K562 (cell line): Measurements from ENCODE around the gene SLC1A4. TPM values are rescaled to one million over a fixed set of nuclear protein-coding genes. Genes with fewer than 3 reads are reported as not detected.

Experiments used
- ATAC-seq: fragments of 200-7000 bp; cut with Tn5 transposase; 3 replicates; pipeline ENCODE4 v1.9.1; 2020; ENCODE audit warnings: moderate library complexity
- BruUV-seq: library from RNA; stranded (reverse); fragments of 400-500 nt; replicated peaks from 2 replicates; lab custom pipeline; 2021; lab: Mats Ljungman, UMichigan
- CTCF ChIA-PET: fragments of 300-600 bp; formaldehyde crosslinking; extraction: SDS; loops from one replicate; lab custom pipeline; 2021; ENCODE audit warnings: low intra/inter-chr PET ratio; lab: Yijun Ruan, JAX
- POLR2A ChIA-PET: fragments of 300-600, 350-650 bp; sonication (Branson Sonifier 250); formaldehyde crosslinking; extraction: SDS; loops from one replicate; lab custom pipeline; 2021; ENCODE audit warnings: antibody characterized with exemption, inconsistent platforms; lab: Yijun Ruan, JAX
- DNase-seq, 4 experiments: peaks; one replicate each; pipeline versions ENCODE4 v3.0.0 to v3.0.0-alpha.2; 2011 to 2018; ENCODE audit warnings: low spot score in 3 of 4, mixed read lengths in 3 of 4; ENCODE audit errors: extremely low read depth in 1 of 4
- FAIRE-seq: peaks from 2 replicates; lab custom pipeline; 2011; peaks lifted over from hg19 to GRCh38; lab: Jason Lieb, UNC
- H2AFZ ChIP-seq: 2 replicates; pipeline ENCODE4 v1.6.0; 2011; ENCODE audit warnings: low read depth, low read length, control low read depth, inconsistent platforms
- H3K27ac ChIP-seq: fragments of 200-600 bp; 3 replicates; pipeline ENCODE4 v1.8.0; 2011; ENCODE audit warnings: low read depth, mild to moderate bottlenecking, control low read depth, inconsistent platforms, low read length, moderate library complexity, mixed read lengths; ENCODE audit errors: extremely low read depth
- H3K27me3 ChIP-seq, 2 experiments: fragments of 300-600 bp in 1 of 2; 2 replicates in 1 of 2; 3 replicates in 1 of 2; pipeline versions ENCODE4 v1.6.0 to v1.8.0; 2011; ENCODE audit warnings: inconsistent platforms in 2 of 2, low read length in 2 of 2, mild to moderate bottlenecking in 1 of 2, mixed read lengths in 1 of 2, moderate library complexity in 1 of 2; ENCODE audit not compliant: control insufficient read depth in 2 of 2, insufficient read depth in 2 of 2
- H3K36me3 ChIP-seq: fragments of 300-600 bp; 3 replicates; pipeline ENCODE4 v1.8.0; 2011; ENCODE audit warnings: mild to moderate bottlenecking, low read length, inconsistent platforms; ENCODE audit not compliant: control insufficient read depth, insufficient read depth
- H3K4me1 ChIP-seq, 2 experiments: fragments of 200-600 bp in 1 of 2; replicated peaks in 1 of 2; 2 replicates in 1 of 2; 3 replicates in 1 of 2; pipeline versions ENCODE4 v1.5.1 to v1.8.0; 2011; ENCODE audit warnings: inconsistent platforms in 2 of 2, low read length in 2 of 2, mild to moderate bottlenecking in 1 of 2, mixed read lengths in 1 of 2, moderate library complexity in 1 of 2; ENCODE audit not compliant: control insufficient read depth in 2 of 2, insufficient read depth in 2 of 2
- H3K4me2 ChIP-seq: 2 replicates; pipeline ENCODE4 v1.6.1; 2011; ENCODE audit warnings: low read length, control low read depth, inconsistent platforms, mixed read lengths; ENCODE audit not compliant: insufficient read depth
- H3K4me3 ChIP-seq: fragments of 200-600 bp; sonication (generic), shearing (Covaris generic); 2 replicates; pipeline ENCODE4 v1.5.1; 2016; ENCODE audit warnings: control low read depth, inconsistent platforms
- H3K79me2 ChIP-seq: fragments of 200-600 bp; 3 replicates; pipeline ENCODE4 v1.8.0; 2011; ENCODE audit warnings: low read length, inconsistent platforms; ENCODE audit not compliant: control insufficient read depth, insufficient read depth
- H3K9ac ChIP-seq, 2 experiments: 2 replicates each; pipeline versions ENCODE4 v1.6.0 to v1.6.1; 2011; ENCODE audit warnings: low read depth in 2 of 2, low read length in 2 of 2, control low read depth in 1 of 2, inconsistent platforms in 1 of 2, mild to moderate bottlenecking in 1 of 2, mixed read lengths in 1 of 2; ENCODE audit not compliant: insufficient read depth in 1 of 2
- H3K9me1 ChIP-seq: one replicate; pipeline ENCODE4 v1.6.0; 2011; ENCODE audit warnings: inconsistent platforms, mild to moderate bottlenecking, low read length, moderate library complexity; ENCODE audit not compliant: control insufficient read depth, insufficient read depth
- H3K9me3 ChIP-seq: replicated peaks from 2 replicates; pipeline ENCODE4 v1.5.1; 2011; ENCODE audit warnings: low read depth, low read length, inconsistent platforms; ENCODE audit not compliant: control insufficient read depth, insufficient read depth
- H4K20me1 ChIP-seq: replicated peaks from 2 replicates; pipeline ENCODE4 v1.6.1; 2011; ENCODE audit warnings: low read length, inconsistent platforms, mixed read lengths; ENCODE audit not compliant: control insufficient read depth, insufficient read depth
- ATF1 ChIP-seq, 2 experiments: fragments of 450-650 bp in 1 of 2; IDR thresholded peaks; 2 replicates each; pipeline ENCODE4 v1.6.1; 2016; ENCODE audit warnings: missing compliant biosample characterization in 1 of 2, missing genetic modification characterization in 1 of 2
- CBX8 ChIP-seq: fragments of 200-600 bp; sonication (generic); IDR thresholded peaks from 2 replicates; pipeline ENCODE4 v1.6.1; 2012; ENCODE audit warnings: borderline replicate concordance, mixed run types, low read depth, mild to moderate bottlenecking, moderate library complexity, mixed read lengths, low read length, control low read depth, inconsistent platforms; ENCODE audit not compliant: poor library complexity, severe bottlenecking; ENCODE audit errors: extremely low read depth
- CHD4 ChIP-seq: fragments of 200-600 bp; sonication (generic); IDR thresholded peaks from 3 replicates; pipeline ENCODE4 v1.6.1; 2012; ENCODE audit warnings: low read depth, mild to moderate bottlenecking, mixed read lengths, low read length, inconsistent platforms; ENCODE audit not compliant: insufficient read depth, insufficient replicate concordance, poor library complexity, severe bottlenecking
- MBD1 ChIP-seq: fragments of 250-450 bp; sonication (Bioruptor Pico); IDR thresholded peaks from 2 replicates; pipeline ENCODE4 v1.8.0; 2022; ENCODE audit warnings: inconsistent platforms
- MCM3 ChIP-seq: fragments of 450-650 bp; IDR thresholded peaks from 2 replicates; pipeline ENCODE4 v1.6.1; 2016
- MEIS2 ChIP-seq: fragments of 450-650 bp; IDR thresholded peaks from 2 replicates; pipeline ENCODE4 v1.6.1; 2014; ENCODE audit warnings: mild to moderate bottlenecking; ENCODE audit not compliant: partially characterized antibody
- PHB ChIP-seq: fragments of 250-450 bp; sonication (Bioruptor Pico); IDR thresholded peaks from 2 replicates; pipeline ENCODE4 v1.5.0; 2021
- TCF7 ChIP-seq: sonication (generic); IDR thresholded peaks from 2 replicates; pipeline ENCODE4 v1.6.1; 2016; ENCODE audit warnings: antibody characterized with exemption, borderline replicate concordance
- ZFP1 ChIP-seq: fragments of 450-650 bp; formaldehyde crosslinking; IDR thresholded peaks from 2 replicates; pipeline ENCODE4 v1.4.0; 2020; ENCODE audit warnings: mild to moderate bottlenecking, mixed read lengths
- ZFPM2 ChIP-seq: fragments of 250-450 bp; sonication (Bioruptor Pico); IDR thresholded peaks from 2 replicates; pipeline ENCODE4 v1.5.1; 2022; ENCODE audit warnings: mild to moderate bottlenecking
- ZNF140 ChIP-seq: fragments of 250-450 bp; sonication (Bioruptor Pico); IDR thresholded peaks from 2 replicates; pipeline ENCODE4 v1.8.0; 2021; ENCODE audit warnings: moderate library complexity, mild to moderate bottlenecking, inconsistent platforms
- ZNF280B ChIP-seq: fragments of 250-450 bp; sonication (Bioruptor Pico); IDR thresholded peaks from 2 replicates; pipeline ENCODE4 v1.5.1; 2021; ENCODE audit warnings: mild to moderate bottlenecking
- ZNF445 ChIP-seq: fragments of 250-450 bp; sonication (Bioruptor Pico); IDR thresholded peaks from 2 replicates; pipeline ENCODE4 v1.4.0; 2020; ENCODE audit warnings: low read depth, mild to moderate bottlenecking, moderate library complexity
- ZSCAN29 ChIP-seq: fragments of 450-650 bp; IDR thresholded peaks from 2 replicates; pipeline ENCODE4 v1.6.1; 2017
- WGBS: fragments of 100-300 bp; shearing (Covaris generic); methylation state at CpG from one replicate; pipeline ENCODE4 v1.1.6; 2016; ENCODE audit warnings: low coverage, mixed read lengths; ENCODE audit not compliant: insufficient coverage; ENCODE audit errors: missing lambda C conversion rate; 5-methylcytosine and 5-hydroxymethylcytosine counted together
- in situ Hi-C: fragments of 300-500 bp; cut with MboI; formaldehyde crosslinking; loops from 4 replicates; pipeline ENCODE4 v1.15.0; 2018; ENCODE audit warnings: inconsistent platforms, mixed read lengths
- intact Hi-C: fragments of 100-400 bp; cut with micrococcal nuclease; formaldehyde crosslinking; loops from 2 replicates; pipeline ENCODE4 v1.14.2; 2022
- polyA plus RNA-seq, 8 experiments: library from polyadenylated mRNA; depleted of rRNA in 4 of 8; stranded (reverse) in 5 of 8; unstranded in 3 of 8; fragments of >200 nt; fragmentation: Nextera tagmentation in 2 of 8; fragmentation: Illumina TruSeq in 1 of 8; extraction: Ambion mirVana in 2 of 8; extraction: Trizol in 1 of 8; gene quantifications; 2 replicates each; pipeline versions ENCODE4 v1.2.1 to v1.2.3, GENCODE V29; 2011 to 2014; ENCODE audit warnings: inconsistent platforms in 1 of 8, missing spikeins in 1 of 8
- total RNA-seq, 7 experiments: library from RNA; depleted of rRNA in 6 of 7; stranded (reverse); fragments of >200 nt in 6 of 7; fragmentation: Illumina TruSeq in 2 of 7; extraction: Trizol in 2 of 7; gene quantifications; 2 replicates each; pipeline versions ENCODE4 v1.2.1 to v1.2.3, GENCODE V29; 2011 to 2021; ENCODE audit warnings: low replicate concordance in 1 of 7
- TF ChIP-seq, protein P1 (sequence below): fragments of 450-650 bp; IDR thresholded peaks from 2 replicates; pipeline ENCODE4 v1.6.1; 2016; ENCODE audit warnings: mild to moderate bottlenecking

The SLC1A4 gene
- total and polyA plus RNA-seq, 9 of the 15 experiments (the other 6 are each of a cell fraction or from before 2014, with no cell fraction given): 4.4 to 24.0 (median 10.9) TPM

DNA sequence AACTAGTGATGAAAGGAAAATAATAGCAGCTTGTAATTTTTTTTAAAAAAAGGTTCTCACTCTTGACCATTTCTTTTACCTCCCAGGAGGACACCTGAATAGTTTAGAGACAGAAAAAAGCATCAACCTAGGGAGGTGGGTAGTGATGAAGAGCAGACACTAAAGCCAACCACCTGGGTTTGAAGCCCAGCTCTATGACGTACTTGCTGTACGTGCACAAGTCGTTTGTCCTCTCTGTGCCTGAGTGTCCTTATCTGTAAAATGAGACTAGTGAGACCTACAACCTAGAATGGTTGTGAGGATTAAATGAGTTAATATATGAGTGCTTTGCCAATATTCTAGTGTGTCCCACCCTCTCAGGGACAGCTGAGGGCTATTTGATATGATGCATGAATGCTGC lies 5.8 kb downstream of the SLC1A4 start:
- Histone ChIP-seq H3K27ac (no peak overlapping the region), H3K9me3 (no peaks in the 10 kb centered on the region), H3K79me2 (peaks cover 18% of the 10 kb centered on the region; the same call in 2 of the 3 replicates), H3K9me1 (no peaks in the 10 kb centered on the region), H3K36me3 (no peaks in the 10 kb centered on the region; the same call in 2 of the 3 replicates), H3K4me3 (no peak overlapping the region), H3K27me3 (no peaks in the 10 kb centered on the region), H3K9ac (no peak overlapping the region), H3K4me1 (peaks cover 7 to 20% of the 10 kb centered on the region in 2 experiments; a peak in 4 of 5 replicates), H2AFZ (no peak overlapping the region), H4K20me1 (peaks cover 17% of the 10 kb centered on the region), H3K4me2 (no peak overlapping the region)
- TF ChIP-seq MEIS2: no peak
- TF ChIP-seq ZNF445 (CRISPR knock-in tag): no peak
- TF ChIP-seq PHB (CRISPR knock-in tag): no peak
- no peak for TF ChIP-seq ZNF140
- TF ChIP-seq MCM3: no peak
- no peak for TF ChIP-seq CHD4
- no peak for TF ChIP-seq CBX8
- TF ChIP-seq, protein P1, sequence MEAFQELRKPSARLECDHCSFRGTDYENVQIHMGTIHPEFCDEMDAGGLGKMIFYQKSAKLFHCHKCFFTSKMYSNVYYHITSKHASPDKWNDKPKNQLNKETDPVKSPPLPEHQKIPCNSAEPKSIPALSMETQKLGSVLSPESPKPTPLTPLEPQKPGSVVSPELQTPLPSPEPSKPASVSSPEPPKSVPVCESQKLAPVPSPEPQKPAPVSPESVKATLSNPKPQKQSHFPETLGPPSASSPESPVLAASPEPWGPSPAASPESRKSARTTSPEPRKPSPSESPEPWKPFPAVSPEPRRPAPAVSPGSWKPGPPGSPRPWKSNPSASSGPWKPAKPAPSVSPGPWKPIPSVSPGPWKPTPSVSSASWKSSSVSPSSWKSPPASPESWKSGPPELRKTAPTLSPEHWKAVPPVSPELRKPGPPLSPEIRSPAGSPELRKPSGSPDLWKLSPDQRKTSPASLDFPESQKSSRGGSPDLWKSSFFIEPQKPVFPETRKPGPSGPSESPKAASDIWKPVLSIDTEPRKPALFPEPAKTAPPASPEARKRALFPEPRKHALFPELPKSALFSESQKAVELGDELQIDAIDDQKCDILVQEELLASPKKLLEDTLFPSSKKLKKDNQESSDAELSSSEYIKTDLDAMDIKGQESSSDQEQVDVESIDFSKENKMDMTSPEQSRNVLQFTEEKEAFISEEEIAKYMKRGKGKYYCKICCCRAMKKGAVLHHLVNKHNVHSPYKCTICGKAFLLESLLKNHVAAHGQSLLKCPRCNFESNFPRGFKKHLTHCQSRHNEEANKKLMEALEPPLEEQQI: no peak
- no peak for TF ChIP-seq TCF7
- no peak for TF ChIP-seq ATF1 (CRISPR knock-in tag; IDR thresholded peaks at IDR 0.05)
- TF ChIP-seq ATF1 (tag; IDR thresholded peaks at IDR 0.05): no peak
- TF ChIP-seq ZFPM2 (CRISPR knock-in tag): no peak
- TF ChIP-seq ZNF280B: no peak
- no peak for TF ChIP-seq MBD1 (CRISPR knock-in tag)
- no peak for TF ChIP-seq ZSCAN29
- no peak for TF ChIP-seq ZFP1 (CRISPR knock-in tag)
- no TSS peak for BruUV-seq
- FAIRE-seq (no peak), DNase-seq (no peak), ATAC-seq (no peak)
- 65% methylated on average over 3 of the region's 3 CpGs for WGBS
- in situ Hi-C loops (no loop called here), intact Hi-C loops (no loop called here)
- POLR2A ChIA-PET: interaction anchor here (0.7 to 1.7 kb wide), 3 partner anchors 11 to 175 kb away, joined by 4 to 7 read pairs (median 4); no protein-coding TSS in a partner anchor
- CTCF ChIA-PET: no interaction called here
